ENCODE data around the gene HIBCH.
A peak's percentile ranks its signal among the peaks of the same experiment; 100 is the strongest.

HIBCH gene

DNA sequence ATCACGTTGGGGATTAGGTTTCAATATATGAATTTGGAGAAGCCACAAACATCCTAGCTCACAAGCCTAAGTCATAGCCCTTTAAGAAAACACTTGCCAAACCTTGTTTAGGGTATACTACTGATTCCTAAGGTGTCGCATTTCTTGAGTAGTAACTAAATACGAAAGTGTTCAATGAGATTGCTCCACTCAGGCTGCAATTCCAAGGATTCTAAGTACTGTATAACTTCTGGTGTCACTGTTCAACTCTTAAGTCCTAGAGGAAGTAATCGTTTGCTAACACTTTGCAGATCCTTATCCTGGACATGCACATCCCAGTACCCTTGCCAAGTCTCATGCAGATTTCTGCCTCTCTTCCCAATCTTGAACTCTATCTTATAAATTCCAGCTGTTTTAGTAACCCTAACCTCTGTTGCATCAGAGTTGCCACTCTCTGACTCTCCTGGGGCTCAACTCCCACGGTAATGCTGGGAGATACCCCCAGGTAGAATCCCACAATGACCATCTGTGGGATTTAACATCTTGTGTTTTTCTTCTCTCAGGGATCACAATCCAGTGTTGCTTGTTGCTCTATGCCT lies 122.4 kb downstream of the HIBCH start:
- DNase-seq = no peak

DNA sequence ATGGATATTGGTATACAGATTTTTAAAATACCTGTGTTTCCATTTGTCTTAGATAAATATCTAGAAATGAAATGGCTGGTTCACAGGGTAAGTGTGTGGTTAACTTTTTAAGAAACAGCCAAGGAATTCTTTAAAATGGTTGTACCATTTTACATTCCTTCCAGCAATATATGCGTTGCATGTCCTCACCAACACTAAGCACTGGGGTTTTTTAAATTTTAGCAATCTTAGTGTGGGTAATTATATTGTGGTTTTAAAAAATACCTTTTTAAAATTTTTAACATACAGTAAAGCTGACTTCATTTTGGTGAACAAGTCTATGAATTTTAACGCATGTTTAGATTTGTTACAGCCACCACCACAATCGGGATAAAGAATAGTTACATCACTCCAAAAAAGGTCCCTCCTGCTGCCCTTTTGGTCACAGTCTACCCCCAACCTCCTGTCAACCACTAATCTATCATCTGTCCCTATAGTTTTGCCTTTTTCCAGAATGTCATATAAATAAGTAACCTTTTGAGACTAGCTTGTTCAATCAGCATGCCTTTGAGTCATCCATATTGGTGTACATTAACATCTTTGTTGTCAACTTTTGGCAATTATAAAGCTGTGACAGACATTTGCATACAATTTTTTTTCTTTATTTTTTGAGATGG lies 129.0 kb downstream of the HIBCH start:
- no peak for DNase-seq

DNA sequence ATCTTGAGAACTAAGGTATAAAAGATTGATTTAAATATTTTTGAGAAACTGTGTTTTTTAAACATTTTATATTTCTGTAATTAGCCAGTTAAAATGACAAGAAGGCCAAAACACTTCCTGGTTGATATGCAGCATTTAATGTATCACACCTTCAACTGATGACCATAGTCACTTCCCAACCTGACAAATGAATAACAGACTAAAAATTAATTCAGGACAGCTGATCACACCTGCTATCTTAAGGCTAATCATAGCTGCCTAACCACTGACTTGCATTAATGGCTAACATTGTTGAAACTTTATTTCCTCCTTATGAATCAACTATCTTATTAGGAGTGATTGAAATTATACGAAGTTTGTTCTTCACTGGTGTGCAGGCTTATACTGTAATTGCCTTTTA lies 131.3 kb downstream of the HIBCH start:
- DNase-seq = no peak

DNA sequence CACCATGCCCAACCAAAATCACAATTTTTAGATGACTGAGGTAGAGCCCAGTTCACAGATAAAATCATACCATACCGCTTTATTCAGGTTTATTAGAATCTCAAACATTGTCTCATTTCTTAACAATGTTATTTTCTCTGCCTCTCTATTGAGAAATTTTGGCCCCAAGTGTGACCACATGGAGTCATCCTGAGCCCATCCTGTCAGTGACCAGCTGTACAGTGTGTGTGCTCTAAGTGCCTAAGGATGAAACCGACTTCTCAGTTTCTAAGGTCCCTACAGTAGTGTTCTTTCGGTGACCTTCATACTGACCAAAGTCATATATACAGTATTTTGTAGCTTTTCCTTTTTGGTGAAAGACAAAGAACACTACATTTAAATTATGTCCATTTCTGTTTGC lies 133.4 kb downstream of the HIBCH start:
- DNase-seq = no peak

DNA sequence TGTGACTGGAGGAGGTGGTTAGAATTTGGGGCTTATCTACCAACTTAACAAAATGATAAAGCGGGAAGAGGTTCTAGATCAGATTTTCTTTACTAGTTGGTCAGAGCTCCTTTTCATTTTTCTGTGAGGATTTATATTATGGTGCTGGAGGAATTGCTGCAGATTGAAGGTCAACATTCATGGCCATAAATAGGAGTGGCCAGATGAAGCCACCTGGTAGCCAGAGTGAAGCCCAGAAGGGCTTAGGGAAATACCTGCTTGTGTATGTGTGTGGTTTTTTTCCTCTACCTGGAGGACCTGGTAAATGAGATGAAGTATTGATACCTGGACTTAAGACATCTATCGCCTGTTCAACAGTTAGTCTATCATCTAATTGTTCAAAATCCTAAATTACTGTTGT lies 134.2 kb downstream of the HIBCH start:
- no peak for DNase-seq

DNA sequence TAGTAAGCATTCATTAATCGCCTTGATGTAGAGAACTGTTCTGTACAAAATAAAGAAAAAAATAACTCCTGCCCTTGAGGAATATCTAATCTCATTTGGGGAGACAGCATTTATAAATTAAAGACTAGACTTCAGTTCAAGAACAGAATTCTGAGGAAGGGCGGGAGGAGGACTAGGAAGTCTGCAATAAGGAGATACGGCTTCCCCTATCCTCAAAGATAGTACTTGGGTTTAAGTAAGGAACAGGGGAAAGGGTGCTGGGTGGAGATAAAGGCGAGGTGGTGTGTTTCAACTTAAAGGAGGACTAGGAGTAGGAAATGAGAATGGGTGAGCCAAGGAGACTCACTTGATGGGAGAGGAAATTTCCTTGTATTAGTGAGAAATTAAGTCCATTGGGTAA lies 135.2 kb downstream of the HIBCH start:
- no peak for DNase-seq

DNA sequence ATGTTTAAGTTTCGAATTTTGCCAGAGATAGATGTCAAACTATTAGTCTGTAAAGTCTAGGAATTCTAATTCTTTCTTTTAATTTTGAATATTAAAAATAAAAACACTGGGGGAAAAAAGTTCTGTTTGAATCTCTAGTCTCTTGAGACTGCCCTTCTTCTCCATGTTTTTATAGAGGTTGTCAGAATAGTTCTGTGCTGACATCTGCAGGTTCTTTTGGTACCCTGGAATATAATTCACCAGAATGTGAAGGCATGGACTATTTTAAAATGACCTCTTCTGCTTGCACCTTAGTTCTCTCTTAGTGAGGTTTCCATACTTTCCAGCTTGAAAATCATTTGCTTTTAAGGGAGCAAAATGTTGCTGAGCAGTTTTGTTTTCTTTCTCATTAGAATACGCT lies 136.1 kb downstream of the HIBCH start:
- peak in 1 of 58 donors; percentile 10 for DNase-seq

DNA sequence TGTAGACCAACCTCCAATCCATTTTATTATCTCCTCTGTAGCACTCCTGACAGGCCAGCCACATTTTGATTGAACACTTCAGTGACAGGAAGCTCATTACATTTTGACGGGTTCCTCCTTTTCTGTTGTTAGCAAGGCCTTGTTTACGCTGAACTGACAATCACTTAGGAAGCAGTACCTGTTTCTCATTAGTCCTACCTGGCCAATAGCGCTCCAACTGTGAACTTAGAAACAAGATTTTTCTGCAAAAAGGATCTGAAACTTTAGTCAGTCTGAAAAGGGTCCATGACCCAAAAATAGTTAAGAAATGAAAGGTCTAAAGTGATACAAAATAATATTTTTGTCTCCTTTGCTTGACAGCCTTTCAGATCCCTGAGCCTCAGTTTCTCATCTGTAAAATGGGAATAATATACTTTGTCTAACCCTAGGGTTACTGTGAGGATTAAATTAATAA lies 137.5 kb downstream of the HIBCH start:
- no peak for DNase-seq

DNA sequence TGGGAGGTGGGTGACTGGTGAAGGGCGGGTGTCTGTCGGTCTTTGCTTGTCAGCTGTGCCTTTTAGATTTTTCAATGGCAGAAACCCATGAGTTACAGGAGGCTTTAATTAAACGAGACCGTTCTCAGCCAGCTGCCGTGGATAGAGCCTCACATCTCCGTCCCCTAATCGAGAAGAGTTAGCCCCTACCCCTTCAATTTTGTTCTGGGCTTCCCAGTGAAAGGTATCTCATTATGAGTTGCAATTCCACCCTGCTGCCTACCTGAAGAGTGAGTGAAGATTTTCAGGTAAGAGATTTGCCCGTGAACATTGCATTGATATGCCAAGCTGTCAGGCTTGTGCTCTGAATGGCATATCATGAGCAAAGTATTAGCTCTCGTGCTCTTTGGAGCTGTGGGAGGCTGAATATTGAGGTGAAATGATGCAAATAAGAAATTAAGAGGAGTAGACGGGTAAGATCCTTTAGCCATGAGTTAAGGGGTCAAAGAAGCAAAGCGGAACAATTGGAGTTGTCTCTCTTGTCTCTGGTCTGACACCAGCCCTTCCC lies 138.4 kb downstream of the HIBCH start:
- peak in 4 of 58 donors; percentile 42 to 72 (median 51) for DNase-seq

DNA sequence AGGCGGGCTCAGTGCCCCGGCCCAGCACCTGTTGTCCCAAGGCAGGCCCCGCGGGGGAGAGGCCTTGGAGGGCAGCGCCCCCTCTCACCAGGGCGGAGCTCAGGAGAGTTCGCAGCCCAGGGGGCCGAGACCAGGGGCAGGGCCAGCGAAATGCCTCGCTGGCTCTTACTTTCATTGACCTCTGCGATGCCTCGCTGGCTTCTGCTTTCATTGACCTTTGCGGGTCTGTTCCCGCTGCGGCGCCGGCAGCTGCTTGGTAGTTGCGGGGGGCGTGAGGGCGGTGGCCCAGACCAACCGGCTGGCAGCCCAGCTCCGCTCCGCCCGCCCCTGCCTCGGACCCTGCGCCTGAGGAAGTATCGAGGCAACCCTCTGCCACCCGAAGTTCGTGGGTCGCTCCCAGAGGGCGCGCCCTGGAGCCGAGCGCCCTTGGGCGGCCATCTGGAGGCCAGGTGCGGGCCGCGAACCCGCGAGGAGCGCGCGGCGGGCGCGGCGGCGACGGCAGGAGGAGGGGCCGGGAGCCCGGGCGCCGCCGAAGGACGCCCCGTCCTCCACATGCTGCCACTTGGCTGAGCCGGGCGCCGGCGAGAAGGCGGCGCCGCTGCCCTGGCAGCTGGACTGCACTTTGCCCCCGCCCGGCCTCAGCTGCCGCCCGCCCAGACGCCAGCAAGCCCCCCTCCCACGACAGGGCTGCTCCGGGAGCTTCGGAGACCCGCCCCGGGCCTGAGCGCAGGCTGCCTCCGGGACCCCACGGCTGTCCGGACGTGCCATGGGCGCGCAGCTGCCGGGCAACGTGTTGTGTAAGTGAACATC lies 139.1 kb downstream of the HIBCH start:
- DNase-seq = peak in 49 of 58 donors; percentile 6 to 79 (median 58)

DNA sequence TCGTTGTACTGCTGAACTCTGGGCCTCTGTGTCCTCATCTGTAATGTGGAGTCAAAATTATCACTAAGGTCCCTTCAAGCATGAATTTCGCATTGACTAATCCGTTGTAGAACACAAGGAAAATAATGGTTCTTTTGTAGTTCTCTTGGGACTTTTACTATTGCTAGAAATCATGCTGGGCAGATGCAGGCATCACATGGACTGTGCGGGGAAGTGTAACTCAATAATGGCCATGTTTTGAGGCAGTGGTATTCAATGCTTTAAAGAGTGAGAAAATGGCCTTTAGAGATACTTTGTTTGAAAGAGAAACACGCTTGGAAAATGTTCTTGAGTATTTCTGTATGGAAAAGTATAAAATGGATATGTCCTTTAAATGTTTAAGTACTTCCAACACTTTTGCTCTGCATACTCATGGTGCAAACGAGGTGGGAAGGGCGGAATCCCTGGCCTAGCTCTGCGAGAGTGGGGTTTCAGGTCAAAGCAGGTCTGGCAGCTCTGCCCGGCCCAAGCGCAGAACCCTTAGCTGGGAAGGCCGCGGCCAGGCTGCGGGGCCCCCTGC lies 139.8 kb downstream of the HIBCH start:
- peak in 23 of 58 donors; percentile 1 to 77 (median 34) for DNase-seq

DNA sequence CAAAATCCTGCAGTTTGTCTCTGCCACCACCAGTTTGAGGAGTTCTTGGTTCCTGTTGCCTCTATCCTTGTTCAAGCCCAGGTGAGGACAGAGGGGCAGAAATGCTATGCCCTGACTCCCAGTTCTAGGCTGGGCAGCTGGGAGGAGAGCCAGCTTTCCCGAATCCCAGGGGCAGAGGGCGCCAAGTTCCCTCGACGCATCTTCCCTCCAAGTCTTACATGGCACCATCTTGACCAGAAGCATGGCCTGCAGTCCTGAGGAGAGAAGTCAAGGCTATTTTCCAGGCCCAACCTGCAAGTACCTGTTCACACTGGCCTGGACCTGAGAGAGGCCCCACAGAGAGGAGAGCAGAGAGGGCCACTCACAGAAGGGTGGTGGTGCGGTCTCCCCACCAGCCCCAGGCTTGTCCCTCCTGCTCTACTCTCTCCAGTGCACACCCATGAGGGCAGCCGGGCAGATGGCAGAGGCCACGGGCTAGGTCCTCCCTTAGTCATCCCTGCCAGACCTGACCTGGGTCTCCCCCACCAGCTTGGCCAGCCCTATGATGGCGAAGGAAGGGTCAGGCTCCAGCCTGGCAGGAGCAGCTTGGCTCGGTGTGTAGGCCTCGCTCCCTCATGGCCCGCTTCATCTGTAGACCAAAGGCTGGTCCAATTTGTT lies 141.4 kb downstream of the HIBCH start:
- peak in 1 of 58 donors; percentile 3 for DNase-seq

DNA sequence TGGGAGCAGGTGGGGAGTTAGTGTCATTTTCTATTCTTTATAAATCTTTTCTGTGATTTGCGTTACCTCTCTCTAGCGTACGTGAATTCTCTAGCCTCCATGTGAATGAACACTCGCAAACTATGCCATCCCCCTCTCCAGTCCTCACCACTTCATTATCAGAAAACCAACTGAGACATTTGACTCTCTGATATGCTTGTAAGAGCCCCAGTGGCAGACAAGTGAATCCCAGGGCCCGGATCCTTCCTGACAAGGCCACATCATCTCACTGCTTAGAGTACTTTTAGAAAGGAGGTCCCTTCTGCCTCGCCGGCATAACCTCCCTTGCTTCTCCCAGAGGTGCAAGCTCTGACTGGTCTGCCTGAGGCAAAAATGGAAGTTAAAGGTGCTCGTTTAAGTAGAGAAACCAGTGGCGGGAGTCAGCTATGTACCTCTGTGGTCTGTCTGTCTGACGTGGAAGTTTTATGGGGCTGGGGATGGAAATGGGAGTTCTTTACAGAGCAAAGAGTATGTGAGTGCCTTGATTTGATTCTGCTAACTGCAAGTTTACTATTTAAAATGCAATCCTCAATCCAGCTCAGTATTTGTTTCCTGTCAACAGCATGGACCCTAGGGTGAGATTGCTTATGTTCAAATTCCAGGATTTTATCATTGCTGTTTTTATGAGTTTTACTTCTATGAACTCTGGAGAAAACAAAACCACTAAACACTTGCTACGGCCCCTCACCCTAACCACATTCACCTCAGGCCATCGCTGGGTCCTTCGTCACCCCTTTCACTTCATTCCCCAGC lies 142.2 kb downstream of the HIBCH start:
- DNase-seq = no peak

DNA sequence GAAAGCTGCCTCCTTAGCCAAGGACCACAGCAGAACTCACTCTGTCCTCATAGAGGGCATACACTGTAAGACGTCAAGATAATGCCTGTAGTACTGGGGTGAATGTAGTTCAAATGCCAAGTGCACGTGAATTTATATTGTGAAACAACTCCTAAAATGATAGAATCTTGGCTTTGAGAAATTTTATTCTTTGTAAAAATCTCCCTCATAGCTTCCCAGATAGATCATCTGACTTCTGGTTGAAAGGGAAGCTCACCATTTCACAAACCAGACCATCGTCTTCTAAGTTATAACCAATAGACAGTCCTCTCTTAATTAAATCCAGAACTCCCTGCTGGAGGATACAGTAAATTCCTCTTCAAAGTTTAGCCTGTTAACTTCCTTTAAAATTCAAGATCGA lies 146.2 kb downstream of the HIBCH start:
- no peak for DNase-seq

DNA sequence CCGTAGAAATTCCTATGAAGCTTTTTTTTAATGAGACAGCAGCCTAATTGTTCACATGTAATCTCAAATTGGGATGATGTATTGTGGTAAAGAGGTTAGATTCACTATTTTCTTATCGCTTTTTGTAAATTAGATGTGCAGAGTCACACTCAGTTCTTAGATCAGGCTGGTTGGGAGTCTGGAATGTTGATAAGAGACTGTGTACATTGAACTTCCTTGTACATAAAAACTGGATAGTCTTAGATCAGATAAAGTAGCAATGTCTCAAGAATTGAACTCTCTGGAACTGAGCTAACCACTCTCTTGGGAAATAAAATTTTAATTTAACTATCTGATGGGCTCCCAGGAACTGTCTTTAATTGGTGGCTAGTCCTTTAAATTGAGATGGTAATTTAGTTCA lies 149.0 kb downstream of the HIBCH start:
- DNase-seq = no peak

DNA sequence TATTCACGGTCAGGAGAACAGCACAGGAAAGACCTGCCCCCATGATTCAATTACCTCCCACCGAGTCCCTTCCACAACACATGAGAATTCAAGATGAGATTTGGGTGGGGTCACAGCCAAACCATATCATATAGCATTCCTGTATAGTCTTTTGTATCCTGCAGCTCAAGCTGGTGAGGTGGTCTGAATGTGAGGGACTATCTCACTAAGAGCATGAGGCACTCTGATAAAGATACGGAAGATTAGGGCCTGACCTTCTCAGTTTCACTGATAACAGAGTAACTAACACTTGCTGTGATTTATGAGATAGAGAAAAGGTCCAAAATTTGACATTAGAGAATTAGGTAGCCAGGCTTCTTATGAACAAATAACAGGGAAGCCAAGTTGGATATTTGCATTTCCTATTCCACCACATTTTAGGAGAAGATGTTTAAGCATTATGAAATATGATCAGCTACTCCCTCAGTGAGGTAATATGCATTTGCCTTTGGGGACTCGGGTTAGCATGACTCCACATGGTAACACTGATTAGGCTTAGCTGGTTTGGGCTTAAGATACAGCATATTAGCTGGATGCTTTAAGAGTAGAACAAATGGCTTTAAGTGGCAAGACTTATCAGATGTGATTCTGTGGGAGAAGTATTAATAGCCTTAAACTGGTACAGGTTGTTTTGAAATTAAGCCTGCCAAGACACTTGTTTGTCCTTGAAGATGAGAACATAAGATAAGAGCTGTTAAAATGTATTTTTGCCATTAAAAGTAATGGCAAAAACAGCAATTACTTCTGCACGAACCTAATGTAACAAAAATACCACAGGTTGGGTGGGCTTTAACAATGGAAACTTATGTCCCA lies 150.2 kb downstream of the HIBCH start:
- no peak for DNase-seq

DNA sequence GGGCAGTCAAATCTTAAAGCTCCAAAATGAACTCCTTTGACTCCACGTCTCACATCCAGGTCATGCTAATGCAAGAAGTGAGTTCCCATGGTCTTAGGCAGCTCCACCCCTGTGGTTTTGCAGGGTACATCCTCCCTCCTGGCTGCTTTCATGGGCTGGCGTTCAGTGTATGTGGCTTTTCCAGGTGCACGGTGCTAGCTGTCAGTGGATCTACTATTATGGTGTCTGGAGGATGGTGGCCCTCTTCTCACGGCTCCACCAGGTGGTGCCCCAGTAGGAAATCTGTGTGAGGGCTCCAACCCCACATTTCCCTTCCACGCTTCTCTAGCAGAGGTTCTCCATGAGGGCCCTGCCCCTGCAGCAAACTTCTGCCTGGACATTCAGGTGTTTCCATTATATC lies 151.9 kb downstream of the HIBCH start:
- DNase-seq = no peak

DNA sequence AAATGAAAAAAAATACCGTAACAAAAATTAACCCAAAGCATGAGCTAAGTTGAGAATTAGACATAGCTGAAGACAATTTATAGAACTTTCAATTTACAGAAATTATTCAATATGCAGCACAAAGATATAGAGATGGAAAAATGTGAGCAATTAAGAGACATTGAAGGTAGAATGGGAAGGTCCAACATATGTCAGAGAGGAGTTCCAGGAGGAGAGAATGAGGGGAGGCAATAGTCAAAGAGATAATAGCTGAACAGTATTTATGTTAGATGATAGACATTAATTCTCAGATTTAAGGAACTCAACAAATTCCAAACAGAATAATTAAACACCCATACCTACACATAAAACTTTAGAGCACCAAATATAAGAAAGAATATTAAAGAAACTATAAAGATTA lies 154.1 kb downstream of the HIBCH start:
- DNase-seq = no peak

DNA sequence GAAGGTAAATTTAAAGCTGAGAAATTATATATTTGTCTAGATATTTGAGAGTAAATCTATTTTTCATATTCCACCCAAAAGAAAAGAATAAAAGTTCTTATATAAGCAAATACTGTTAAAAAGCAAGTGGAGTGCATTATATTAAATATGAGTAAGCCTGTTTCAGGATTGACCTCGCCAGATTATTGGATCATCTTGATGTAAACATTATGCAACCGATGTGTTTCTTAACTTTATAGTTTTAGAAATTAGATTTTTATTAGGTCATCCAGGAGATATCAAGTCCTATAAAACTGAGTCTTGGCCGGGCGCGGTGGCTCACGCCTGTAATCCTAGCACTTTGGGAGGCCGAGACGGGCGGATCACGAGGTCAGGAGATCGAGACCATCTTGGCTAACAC lies 156.8 kb downstream of the HIBCH start:
- no peak for DNase-seq
